Mucosa of stomach (tissue), 1 donor: Measurements from ENCODE around the gene ANKH.
A peak's percentile ranks its signal among the peaks of the same experiment; 100 is the strongest.
"Not testable (repeated sequence)": the region's sequence is repeated elsewhere in the genome, so short reads cannot be mapped to it uniquely, and the experiment has no call there.

Source experiments
- H3K27me3 ChIP-seq: one replicate; pipeline ENCODE4 v1.7.0; 2013; ENCODE audit warnings: mild to moderate bottlenecking, low read length; ENCODE audit not compliant: control insufficient read depth, insufficient read depth
- H3K36me3 ChIP-seq: one replicate; pipeline ENCODE4 v1.7.0; 2013; ENCODE audit warnings: low read length; ENCODE audit not compliant: control insufficient read depth, insufficient read depth
- H3K4me1 ChIP-seq: one replicate; pipeline ENCODE4 v1.7.0; 2013; ENCODE audit warnings: mild to moderate bottlenecking, low read length; ENCODE audit not compliant: control insufficient read depth, insufficient read depth
- H3K4me3 ChIP-seq: one replicate; pipeline ENCODE4 v1.7.0; 2013; ENCODE audit warnings: low read length
- H3K9ac ChIP-seq: one replicate; pipeline ENCODE4 v1.7.0; 2013; ENCODE audit warnings: mild to moderate bottlenecking, low read length, moderate library complexity
- H3K9me3 ChIP-seq: one replicate; pipeline ENCODE4 v1.7.0; 2013; ENCODE audit warnings: mild to moderate bottlenecking, low read length, moderate library complexity; ENCODE audit not compliant: control insufficient read depth
- donor health status: Pancreatic carcinoma.

The ANKH gene

GRCh38 chr5:14871214-14872069 lies at the start of gene ANKH:
Gene ANKH (minus strand): TSS chr5:14871778. CDS start chr5:14871447, 331 bp downstream.
- H3K4me3 ChIP-seq: peak within 1 kb of the TSS; percentile 63
- H3K36me3 ChIP-seq: no peaks in the 10 kb centered on the region
- H3K9ac ChIP-seq: peak within 1 kb of the TSS; percentile 76
- peaks cover 11% of the 10 kb centered on the region for H3K4me1 ChIP-seq
- no peaks in the 10 kb centered on the region for H3K9me3 ChIP-seq
- no peaks in the 10 kb centered on the region for H3K27me3 ChIP-seq

- Histone ChIP-seq H3K9ac (no peak overlapping the region), H3K36me3 (no peaks in the 10 kb centered on the region), H3K9me3 (no peaks in the 10 kb centered on the region), H3K4me3 (no peak overlapping the region), H3K4me1 (no peaks in the 10 kb centered on the region), H3K27me3 (no peaks in the 10 kb centered on the region)
These were observed 48.5 kb upstream of the ANKH start for GRCh38 chr5:14920121-14920520.

DNA sequence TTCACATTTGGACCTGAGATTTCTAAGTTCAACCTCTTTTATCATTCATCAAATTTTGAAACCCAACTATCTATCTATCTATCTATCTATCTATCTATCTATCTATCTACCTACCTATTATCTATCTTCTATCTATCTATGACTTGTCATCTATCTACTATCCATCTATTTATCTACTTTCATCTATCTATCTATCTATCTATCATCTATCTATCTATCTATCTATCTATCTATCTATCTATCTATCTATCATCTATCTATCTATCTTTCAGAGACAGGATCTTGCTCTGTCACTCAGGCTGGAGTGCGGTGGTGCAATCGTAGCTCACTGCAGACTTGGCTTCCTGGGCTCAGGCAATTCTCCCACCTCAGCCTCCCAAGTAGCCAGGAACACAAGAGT lies 47.5 kb upstream of the ANKH start:
- H3K9me3 ChIP-seq, H3K4me1 ChIP-seq, H3K27me3 ChIP-seq, H3K4me3 ChIP-seq, H3K9ac ChIP-seq, H3K36me3 ChIP-seq: not testable (repeated sequence)

DNA sequence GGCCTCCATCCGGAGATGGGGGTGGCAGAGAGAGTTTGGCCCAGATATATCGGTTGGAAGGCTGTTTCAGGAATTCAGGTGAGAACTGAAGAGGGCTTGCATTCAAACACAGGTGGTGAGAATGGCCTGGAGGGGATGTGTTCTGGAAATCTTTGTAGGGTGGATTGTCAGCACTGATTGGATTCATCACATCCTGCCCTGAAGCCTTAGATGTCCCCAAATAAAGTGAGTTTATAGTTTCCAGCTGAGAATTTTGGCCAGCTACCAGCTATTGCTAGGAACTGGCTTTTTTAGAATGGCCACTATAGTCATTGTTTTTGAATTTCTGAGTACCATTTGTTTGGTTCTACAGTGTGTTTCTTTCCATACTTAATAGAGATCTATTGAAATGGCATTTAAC lies 46.1 kb upstream of the ANKH start:
- Histone ChIP-seq H3K27me3 (no peaks in the 10 kb centered on the region), H3K9ac (no peak overlapping the region), H3K4me3 (no peak overlapping the region), H3K4me1 (no peaks in the 10 kb centered on the region), H3K9me3 (no peaks in the 10 kb centered on the region), H3K36me3 (no peaks in the 10 kb centered on the region)

DNA sequence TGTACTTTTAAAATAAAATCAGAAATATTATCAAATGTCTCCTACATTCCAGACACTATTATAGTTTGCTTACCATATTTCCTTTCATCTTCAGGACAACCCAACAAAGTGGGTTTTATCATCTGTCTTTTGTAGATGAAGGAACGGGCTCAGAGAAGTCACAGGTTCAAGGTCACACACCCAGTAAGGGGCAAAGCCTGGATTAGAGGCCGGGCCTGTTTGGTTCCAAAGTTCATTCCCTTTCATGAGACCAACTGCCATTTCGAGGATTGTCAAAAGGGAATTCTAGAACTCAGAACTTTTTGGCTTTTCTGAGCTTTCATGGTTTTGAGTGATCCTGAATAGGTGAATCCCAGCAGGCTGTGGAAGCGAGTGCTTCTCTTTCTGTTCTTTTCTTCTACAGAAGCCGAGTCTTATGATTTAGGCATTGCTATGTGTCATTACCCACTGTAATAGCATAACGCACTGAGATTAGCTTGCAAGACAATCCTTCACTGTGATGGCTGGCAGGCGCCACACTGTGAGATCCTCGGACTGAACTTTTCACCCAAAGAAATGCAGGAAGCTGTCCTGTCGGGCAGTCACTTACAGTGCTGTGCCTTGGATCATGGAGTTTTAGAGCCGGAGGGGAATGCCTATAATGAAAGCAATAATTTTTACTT lies 43.8 kb upstream of the ANKH start:
- H3K4me3 ChIP-seq: no peak overlapping the region
- H3K27me3 ChIP-seq: no peaks in the 10 kb centered on the region

DNA sequence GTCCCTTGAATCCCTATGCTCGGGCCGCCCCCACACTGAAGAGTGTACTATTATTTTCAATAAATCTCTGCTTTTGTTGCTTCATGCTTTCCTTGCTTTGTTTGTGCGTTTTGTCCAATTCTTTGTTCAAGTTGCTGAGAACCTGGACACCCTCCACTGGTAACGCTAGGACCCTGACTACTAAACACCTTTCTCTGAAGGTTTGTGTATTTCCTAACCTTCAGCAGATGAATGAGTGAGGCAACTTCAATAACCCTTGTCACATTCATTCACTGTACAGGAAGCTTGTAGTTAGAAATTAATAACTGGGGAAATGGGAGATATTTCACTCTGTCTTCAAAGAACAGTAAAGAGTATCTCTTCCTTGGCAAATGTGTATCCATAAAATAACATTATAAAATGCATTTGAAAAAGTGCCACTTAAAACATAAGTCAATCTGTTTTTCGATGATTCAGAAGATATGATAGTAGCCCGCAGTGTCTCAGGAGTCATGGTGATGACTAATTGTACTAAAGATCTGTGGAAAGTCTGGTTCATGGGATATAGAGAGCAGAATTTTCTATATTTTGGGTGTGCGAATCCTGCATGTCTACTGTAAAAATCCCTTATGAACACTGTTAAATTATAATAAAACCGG lies 43.2 kb upstream of the ANKH start:
- Histone ChIP-seq H3K9ac (no peak overlapping the region), H3K36me3 (no peaks in the 10 kb centered on the region), H3K4me1 (no peaks in the 10 kb centered on the region), H3K27me3 (no peaks in the 10 kb centered on the region), H3K9me3 (no peaks in the 10 kb centered on the region), H3K4me3 (no peak overlapping the region)

More for the DNA sequence above, 43.8 kb upstream of the ANKH start:
- Histone ChIP-seq H3K9ac (no peak overlapping the region), H3K4me1 (no peaks in the 10 kb centered on the region), H3K36me3 (no peaks in the 10 kb centered on the region), H3K9me3 (no peaks in the 10 kb centered on the region)

DNA sequence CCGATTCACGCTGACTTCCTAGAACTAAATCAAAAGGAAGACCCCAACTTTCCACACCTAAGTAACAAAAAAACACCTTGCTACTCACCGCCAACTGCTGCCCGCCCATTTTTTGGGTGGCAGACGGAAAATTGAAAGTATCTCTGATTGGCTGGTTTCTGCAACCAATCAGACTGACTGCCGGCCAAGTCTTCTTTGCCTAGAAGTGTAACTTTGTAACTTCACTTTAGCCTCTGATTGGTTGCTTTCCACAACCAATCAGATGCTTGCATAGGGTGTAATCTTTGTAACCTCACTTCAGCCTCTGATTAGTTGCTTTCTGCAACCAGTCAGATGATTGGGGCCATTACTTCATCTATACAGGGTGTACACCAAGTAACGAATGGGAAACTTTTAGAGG lies 42.6 kb upstream of the ANKH start:
- Histone ChIP-seq H3K9ac (no peak overlapping the region), H3K27me3 (no peaks in the 10 kb centered on the region), H3K9me3 (no peaks in the 10 kb centered on the region), H3K4me3 (no peak overlapping the region), H3K4me1 (no peaks in the 10 kb centered on the region), H3K36me3 (no peaks in the 10 kb centered on the region)

DNA sequence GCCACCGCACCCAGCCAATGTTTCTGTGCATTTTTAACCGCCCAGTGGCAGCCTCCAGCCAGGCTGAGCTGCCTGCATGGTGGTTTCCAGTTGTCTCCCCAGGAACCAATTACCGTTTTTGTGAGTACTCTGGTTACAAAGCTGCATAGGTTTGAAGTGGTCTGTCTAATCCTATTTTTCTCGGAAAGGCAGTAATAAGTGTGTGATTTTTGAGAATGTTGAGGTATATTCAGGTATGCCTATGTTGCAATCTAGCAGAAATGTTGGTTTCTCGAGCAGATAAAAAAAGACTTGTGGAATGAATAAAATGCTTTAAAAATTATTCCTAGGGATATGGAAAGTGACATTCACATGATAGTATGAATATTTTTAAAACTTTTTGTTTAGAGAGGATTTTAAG lies 41.5 kb upstream of the ANKH start:
- Histone ChIP-seq H3K9me3 (no peaks in the 10 kb centered on the region), H3K4me3 (no peak overlapping the region), H3K4me1 (no peaks in the 10 kb centered on the region), H3K27me3 (no peaks in the 10 kb centered on the region), H3K36me3 (no peaks in the 10 kb centered on the region), H3K9ac (no peak overlapping the region)

DNA sequence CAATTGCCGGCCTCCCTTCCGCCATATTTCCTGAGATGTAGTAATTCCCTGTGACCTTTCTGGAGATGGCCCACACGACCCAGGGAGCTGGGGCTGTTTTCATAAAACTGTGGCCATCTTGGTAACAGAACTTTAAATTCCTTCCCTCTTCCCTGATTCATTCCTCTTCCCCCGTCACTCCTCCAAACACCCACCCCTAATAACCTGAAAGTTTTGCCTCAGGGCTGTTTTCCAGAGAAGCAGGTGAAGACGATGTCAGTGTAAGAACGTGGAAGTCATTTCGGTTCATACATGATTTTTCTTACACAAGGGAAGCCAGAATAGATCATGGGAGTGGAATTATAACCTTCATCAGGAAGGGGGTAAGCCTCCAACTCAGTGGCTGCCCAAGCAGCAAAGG lies 40.6 kb upstream of the ANKH start:
- H3K9ac ChIP-seq: no peak overlapping the region

GRCh38 chr5:14909369-14909768 lies 37.8 kb upstream of the ANKH start:
- no peaks in the 10 kb centered on the region for H3K27me3 ChIP-seq
- no peaks in the 10 kb centered on the region for H3K36me3 ChIP-seq
- H3K9me3 ChIP-seq: no peaks in the 10 kb centered on the region
- no peaks in the 10 kb centered on the region for H3K4me1 ChIP-seq
- no peak overlapping the region for H3K4me3 ChIP-seq
- H3K9ac ChIP-seq: no peak overlapping the region

More for the DNA sequence above, 40.6 kb upstream of the ANKH start:
- Histone ChIP-seq H3K9me3 (no peaks in the 10 kb centered on the region), H3K4me1 (no peaks in the 10 kb centered on the region), H3K4me3 (no peak overlapping the region), H3K27me3 (no peaks in the 10 kb centered on the region), H3K36me3 (no peaks in the 10 kb centered on the region)

- Histone ChIP-seq H3K4me1 (no peaks in the 10 kb centered on the region), H3K36me3 (no peaks in the 10 kb centered on the region), H3K9ac (no peak overlapping the region), H3K9me3 (no peaks in the 10 kb centered on the region), H3K27me3 (no peaks in the 10 kb centered on the region), H3K4me3 (no peak overlapping the region)
These were observed 36.6 kb upstream of the ANKH start for GRCh38 chr5:14908172-14908571.

GRCh38 chr5:14906628-14907027 lies 35.0 kb upstream of the ANKH start:
- Histone ChIP-seq H3K4me3 (no peak overlapping the region), H3K4me1 (peaks cover under 1% of the 10 kb centered on the region), H3K9ac (no peak overlapping the region), H3K9me3 (no peaks in the 10 kb centered on the region), H3K36me3 (no peaks in the 10 kb centered on the region), H3K27me3 (no peaks in the 10 kb centered on the region)
